HEK293 (cell line): ENCODE measurements around the gene DIP2B.

Experiments used
- HOXA7 ChIP-seq: sonication (generic); formaldehyde crosslinking; IDR thresholded peaks from 2 replicates; pipeline ENCODE4 v1.8.1; 2022; ENCODE audit warnings: missing genetic modification reagents, borderline replicate concordance
- TCF7L2 ChIP-seq: IDR thresholded peaks from 2 replicates; pipeline ENCODE4 v1.6.1; 2011; ENCODE audit warnings: low read depth, mild to moderate bottlenecking, inconsistent platforms, low read length, moderate library complexity, borderline replicate concordance
- ZNF132 ChIP-seq: fragments of 450-650 bp; formaldehyde crosslinking; IDR thresholded peaks from 2 replicates; pipeline ENCODE4 v1.5.1; 2017; ENCODE audit warnings: missing biosample characterization, missing genetic modification characterization, borderline replicate concordance
- TF ChIP-seq, protein P1 (sequence below): fragments of 450-650 bp; IDR thresholded peaks from 2 replicates; pipeline ENCODE4 v1.5.1; 2018; ENCODE audit warnings: missing biosample characterization, missing genetic modification characterization
- TF ChIP-seq, protein P2 (sequence below): fragments of 450-650 bp; formaldehyde crosslinking; IDR thresholded peaks from 2 replicates; pipeline ENCODE4 v1.5.1; 2016; ENCODE audit warnings: missing biosample characterization, missing genetic modification characterization
- TF ChIP-seq, protein P3 (sequence below): fragments of 450-650 bp; formaldehyde crosslinking; IDR thresholded peaks from 2 replicates; pipeline ENCODE4 v1.5.1; 2017; ENCODE audit warnings: missing biosample characterization, missing genetic modification characterization
- TF ChIP-seq, protein P4 (sequence below): fragments of 450-650 bp; formaldehyde crosslinking; IDR thresholded peaks from 2 replicates; pipeline ENCODE4 v1.5.1; 2016; ENCODE audit warnings: missing biosample characterization, missing genetic modification characterization

DNA sequence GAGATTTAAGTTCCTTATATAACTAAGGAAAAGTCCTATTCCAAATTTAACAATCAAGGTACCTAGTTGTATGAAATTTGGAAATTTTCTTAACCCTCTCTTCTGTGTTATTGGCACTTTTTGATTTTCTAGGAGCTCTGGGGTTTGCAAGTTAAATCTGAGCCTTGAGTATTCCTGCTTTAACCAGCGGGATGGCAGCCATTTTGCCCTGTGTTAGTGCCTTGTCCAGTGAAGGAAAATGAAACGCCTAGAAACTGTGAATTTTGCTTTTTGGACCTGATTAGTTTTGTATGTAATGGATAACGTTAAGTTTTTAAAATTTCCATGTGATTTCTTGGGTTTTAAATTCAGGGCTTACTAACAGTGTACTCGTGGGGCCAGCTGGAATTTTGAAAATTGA, 45.1 kb downstream of the DIP2B start:
- TF ChIP-seq, protein P1, sequence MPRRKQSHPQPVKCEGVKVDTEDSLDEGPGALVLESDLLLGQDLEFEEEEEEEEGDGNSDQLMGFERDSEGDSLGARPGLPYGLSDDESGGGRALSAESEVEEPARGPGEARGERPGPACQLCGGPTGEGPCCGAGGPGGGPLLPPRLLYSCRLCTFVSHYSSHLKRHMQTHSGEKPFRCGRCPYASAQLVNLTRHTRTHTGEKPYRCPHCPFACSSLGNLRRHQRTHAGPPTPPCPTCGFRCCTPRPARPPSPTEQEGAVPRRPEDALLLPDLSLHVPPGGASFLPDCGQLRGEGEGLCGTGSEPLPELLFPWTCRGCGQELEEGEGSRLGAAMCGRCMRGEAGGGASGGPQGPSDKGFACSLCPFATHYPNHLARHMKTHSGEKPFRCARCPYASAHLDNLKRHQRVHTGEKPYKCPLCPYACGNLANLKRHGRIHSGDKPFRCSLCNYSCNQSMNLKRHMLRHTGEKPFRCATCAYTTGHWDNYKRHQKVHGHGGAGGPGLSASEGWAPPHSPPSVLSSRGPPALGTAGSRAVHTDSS (tag by site-specific recombination): no peak
- no peak for TF ChIP-seq ZNF132 (tag by site-specific recombination)
- TF ChIP-seq, protein P2, sequence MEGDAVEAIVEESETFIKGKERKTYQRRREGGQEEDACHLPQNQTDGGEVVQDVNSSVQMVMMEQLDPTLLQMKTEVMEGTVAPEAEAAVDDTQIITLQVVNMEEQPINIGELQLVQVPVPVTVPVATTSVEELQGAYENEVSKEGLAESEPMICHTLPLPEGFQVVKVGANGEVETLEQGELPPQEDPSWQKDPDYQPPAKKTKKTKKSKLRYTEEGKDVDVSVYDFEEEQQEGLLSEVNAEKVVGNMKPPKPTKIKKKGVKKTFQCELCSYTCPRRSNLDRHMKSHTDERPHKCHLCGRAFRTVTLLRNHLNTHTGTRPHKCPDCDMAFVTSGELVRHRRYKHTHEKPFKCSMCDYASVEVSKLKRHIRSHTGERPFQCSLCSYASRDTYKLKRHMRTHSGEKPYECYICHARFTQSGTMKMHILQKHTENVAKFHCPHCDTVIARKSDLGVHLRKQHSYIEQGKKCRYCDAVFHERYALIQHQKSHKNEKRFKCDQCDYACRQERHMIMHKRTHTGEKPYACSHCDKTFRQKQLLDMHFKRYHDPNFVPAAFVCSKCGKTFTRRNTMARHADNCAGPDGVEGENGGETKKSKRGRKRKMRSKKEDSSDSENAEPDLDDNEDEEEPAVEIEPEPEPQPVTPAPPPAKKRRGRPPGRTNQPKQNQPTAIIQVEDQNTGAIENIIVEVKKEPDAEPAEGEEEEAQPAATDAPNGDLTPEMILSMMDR (tag by site-specific recombination): no peak
- TF ChIP-seq TCF7L2: no peak
- TF ChIP-seq HOXA7 (CRISPR knock-in tag): no peak
- TF ChIP-seq, protein P3, sequence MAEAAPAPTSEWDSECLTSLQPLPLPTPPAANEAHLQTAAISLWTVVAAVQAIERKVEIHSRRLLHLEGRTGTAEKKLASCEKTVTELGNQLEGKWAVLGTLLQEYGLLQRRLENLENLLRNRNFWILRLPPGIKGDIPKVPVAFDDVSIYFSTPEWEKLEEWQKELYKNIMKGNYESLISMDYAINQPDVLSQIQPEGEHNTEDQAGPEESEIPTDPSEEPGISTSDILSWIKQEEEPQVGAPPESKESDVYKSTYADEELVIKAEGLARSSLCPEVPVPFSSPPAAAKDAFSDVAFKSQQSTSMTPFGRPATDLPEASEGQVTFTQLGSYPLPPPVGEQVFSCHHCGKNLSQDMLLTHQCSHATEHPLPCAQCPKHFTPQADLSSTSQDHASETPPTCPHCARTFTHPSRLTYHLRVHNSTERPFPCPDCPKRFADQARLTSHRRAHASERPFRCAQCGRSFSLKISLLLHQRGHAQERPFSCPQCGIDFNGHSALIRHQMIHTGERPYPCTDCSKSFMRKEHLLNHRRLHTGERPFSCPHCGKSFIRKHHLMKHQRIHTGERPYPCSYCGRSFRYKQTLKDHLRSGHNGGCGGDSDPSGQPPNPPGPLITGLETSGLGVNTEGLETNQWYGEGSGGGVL (tag by site-specific recombination): no peak
- TF ChIP-seq, protein P4, sequence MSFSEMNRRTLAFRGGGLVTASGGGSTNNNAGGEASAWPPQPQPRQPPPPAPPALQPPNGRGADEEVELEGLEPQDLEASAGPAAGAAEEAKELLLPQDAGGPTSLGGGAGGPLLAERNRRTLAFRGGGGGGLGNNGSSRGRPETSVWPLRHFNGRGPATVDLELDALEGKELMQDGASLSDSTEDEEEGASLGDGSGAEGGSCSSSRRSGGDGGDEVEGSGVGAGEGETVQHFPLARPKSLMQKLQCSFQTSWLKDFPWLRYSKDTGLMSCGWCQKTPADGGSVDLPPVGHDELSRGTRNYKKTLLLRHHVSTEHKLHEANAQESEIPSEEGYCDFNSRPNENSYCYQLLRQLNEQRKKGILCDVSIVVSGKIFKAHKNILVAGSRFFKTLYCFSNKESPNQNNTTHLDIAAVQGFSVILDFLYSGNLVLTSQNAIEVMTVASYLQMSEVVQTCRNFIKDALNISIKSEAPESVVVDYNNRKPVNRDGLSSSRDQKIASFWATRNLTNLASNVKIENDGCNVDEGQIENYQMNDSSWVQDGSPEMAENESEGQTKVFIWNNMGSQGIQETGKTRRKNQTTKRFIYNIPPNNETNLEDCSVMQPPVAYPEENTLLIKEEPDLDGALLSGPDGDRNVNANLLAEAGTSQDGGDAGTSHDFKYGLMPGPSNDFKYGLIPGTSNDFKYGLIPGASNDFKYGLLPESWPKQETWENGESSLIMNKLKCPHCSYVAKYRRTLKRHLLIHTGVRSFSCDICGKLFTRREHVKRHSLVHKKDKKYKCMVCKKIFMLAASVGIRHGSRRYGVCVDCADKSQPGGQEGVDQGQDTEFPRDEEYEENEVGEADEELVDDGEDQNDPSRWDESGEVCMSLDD: no peak
